Activated T-cell treated with anti-CD3 and anti-CD28 coated beads for 24 hours (primary cell): ENCODE data around the gene NSMF.
A peak's percentile ranks its signal among the peaks of the same experiment; 100 is the strongest.
"Not testable (repeated sequence)": the region's sequence is repeated elsewhere in the genome, so short reads cannot be mapped to it uniquely, and the experiment has no call there.

ENCODE experiments used
- DNase-seq: peaks from one replicate; pipeline ENCODE4 v3.0.0-alpha.2; 2020; ENCODE audit warnings: low read depth

Gene NSMF

DNA sequence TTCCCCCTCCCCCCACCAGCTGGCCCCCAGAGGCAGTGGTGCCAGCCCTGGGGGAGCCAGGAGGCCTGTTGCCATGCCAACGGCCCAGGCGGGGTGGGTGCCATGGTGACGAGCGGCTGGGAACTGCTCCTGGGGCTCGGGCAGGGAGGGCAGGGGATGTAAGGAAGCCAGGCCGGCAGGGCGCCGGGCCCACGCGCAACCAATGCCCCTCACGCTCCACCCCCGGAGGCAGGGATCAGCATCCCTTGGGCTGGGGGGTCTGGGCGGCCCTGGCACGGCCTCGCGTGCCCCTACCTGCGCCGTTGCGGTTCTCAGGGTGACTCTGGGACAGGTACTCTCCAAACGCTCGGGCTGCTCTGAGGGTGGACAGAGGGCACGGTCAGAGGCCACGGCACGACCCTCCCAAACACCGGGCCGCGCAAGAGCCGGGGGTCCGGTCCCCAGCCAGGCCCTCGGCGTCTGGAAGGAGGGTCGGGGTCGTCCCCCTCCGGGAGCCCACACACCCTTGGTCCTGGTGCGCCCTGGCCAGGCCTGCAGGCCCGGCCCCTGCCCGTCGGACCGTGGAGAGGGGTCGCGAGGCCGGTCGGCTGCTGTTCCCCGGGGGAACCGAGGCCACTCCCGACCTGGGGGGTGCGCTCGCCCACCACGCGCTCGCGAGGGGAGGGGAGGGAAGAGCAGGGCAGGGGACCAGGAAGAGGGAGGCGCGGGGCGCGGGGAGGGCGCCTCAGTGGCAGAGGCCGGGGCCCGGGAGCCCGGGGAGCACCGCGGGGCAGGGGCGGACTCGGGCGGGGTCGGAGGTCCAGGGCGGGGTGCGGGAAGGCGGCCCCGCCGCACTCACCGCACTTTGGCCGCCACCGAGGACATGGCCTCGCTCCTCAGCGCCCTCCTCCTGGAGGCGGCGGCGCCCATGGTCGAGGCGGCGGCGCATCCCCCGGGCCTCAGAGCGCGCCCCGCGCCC lies 661 bp downstream of the NSMF start:
- DNase-seq, result no peak

- no peak for DNase-seq
These were observed 1.5 kb downstream of the NSMF start for GRCh38 chr9:137457406-137458193.

- no peak for DNase-seq
These were observed 2.2 kb downstream of the NSMF start for GRCh38 chr9:137456864-137457405.

DNA sequence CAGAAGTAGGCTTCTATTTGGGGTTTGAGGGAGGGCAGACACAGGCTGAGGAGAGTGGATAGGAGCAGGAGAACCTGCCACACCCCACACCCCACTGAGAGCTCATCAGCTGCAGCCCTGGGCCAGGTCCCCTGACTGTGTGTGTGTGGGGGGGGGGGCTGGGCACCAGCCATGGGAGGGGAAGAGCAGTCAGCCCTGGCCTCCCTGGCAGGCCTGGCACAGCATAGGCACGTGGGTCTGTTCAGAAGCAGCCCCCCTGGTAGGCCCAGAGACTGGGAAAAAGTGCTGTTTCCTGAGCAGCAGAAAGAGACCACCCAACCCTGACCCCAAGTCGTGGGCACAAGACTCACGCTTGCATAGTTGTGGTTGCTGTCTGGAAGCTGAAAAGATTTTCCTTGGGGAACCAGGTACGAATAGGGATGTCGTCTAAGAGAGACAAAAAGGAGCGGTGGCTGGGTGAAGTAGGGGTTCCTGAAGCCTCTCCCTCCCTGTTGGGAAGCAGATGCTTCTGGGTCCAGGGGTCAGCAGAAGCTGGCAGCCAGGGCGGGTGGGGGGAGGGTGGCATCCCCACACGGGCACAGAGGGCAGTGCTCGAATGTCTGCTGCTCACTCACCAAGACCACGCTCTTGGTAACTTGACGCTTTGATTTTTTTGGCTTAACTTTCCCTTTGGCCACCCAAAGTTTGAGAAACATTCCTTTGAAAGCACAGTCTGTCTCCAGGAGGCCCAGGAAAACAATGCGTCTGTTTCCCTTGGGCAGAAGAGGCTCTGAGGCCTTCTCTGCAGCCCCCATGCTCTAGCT lies 2.9 kb downstream of the NSMF start:
- DNase-seq, result no peak

- no peak for DNase-seq
These were observed 3.7 kb downstream of the NSMF start for GRCh38 chr9:137455359-137455991.

DNA sequence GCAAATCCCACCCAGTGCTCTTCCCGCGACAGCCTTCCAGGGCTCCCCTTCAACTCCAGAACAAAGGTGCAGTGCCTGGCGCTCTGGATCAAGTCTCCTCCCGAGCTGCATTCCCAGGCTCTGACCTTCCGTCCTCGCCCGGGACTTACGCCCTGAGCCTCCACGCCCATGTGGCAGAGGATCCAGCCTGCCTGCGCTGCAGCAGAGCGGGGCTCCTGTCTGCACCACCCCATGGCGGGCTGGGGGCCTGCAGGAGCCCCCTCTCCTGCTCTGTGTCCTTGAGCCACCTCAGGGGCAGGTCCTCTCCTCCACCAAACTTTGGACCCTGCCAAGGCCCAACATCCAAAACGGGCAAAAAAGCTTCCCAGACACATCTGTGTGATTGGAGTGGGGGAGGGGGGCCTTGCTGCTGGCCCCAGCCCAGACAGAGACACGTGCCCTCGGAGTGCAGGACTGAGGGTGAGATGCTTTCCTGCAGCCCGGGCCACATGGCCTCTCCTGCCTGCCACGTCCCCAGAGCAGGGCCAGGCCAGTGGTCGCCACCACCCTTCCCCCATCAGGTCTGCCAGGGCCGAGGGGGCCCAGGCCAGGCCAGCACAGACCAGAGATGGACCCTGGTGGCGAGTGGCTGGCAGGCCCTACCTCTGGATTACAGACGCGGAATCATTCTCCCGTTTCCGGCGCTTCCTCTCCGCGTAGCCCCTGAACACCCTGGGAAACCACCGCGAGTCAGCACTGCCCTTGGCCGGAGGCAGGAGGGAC lies 4.4 kb downstream of the NSMF start:
- no peak for DNase-seq

- no peak for DNase-seq
These were observed 5.0 kb downstream of the NSMF start for GRCh38 chr9:137454145-137454596.

DNA sequence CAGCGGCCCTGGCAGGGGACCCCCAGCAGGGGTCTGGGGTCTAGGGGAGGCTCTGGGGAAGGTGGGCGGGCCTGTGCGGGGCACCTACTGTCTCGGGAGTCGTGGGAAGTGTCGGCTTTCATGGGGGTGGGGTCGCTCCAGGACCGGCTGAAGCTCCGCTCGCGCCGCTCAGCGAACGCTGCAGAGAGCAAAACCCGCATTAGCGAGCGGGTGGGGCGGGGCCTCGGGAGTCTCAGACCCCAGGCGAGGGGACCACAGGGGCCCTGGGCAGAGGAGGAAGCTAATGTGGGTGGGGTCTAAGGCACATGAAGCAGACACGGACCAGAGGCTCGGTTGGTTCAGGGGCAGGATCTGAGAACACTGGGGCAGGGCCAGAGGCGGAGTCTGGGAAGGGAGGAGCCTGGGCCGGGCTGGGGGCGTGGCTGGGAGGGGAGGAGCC lies 5.5 kb downstream of the NSMF start:
- DNase-seq, result peak; percentile 42

- DNase-seq, result no peak
These were observed 6.1 kb downstream of the NSMF start for GRCh38 chr9:137452761-137453642.

DNA sequence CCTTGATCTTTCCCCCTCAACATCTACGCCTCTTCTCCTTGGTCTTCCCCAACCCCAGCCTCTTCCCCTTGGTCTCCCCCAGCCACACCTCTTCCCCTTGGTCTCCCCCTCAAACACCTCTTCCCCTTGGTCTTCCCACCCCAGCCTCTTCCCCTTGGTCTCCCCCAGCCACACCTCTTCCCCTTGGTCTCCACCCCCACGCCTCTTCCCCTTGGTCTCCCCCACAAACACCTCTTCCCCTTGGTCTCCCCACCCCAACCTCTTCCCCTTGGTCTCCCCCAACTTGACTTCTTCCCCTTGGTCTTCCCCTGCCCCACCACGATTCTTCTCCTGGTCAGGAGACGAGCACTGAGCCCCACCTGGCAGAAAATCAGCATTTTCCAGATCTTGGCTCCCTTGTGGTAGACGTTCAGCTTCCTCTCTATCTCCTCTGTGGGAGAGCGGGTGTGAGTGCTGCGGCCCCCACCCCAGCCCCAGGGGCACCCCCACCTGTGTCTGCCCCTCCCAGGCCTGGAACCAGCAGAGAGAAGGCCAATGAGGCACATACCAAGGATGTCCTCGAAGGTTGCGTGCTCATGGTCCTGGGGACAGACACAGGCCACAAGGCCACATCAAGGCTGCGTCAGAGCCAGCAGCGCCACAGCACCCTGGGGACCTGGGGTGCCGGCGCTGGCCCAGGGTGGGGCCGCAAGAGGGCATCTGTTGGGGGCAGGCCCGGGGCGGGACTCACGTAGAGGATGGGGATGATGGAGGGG lies 7.0 kb downstream of the NSMF start:
- no peak for DNase-seq

- DNase-seq, result not testable (repeated sequence)
These were observed 7.7 kb downstream of the NSMF start for GRCh38 chr9:137451264-137452005.

- DNase-seq, result not testable (repeated sequence)
These were observed 8.5 kb downstream of the NSMF start for GRCh38 chr9:137450539-137451222.

DNA sequence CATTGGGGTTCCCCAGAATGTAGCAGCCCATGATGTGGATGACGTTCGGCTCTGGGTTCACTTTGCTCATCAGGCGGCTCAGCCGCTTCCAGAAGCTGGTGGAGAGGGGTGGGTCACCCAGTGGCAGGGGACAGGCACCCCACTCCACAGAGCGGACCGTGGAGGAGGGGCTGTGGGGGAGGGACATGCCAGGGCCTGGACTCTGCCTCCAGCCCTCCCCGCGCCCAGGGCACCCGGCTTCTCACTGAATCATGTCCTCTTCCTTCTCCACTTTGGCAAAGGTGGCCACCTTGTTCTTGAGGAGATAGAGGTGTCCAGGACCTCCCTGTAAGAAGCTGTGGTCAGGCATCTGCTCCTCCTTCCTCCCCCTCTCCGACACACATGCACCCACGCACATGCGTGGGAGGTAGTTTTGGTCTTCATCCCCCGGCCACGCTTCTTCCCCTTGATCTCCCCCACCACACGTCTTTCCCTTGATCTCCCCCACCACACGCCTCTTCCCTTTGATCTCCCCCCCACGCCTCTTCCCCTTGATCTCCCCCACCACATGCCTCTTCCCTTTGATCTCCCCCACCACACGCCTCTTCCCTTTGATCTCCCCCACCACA lies 9.1 kb downstream of the NSMF start:
- DNase-seq, result no peak

DNA sequence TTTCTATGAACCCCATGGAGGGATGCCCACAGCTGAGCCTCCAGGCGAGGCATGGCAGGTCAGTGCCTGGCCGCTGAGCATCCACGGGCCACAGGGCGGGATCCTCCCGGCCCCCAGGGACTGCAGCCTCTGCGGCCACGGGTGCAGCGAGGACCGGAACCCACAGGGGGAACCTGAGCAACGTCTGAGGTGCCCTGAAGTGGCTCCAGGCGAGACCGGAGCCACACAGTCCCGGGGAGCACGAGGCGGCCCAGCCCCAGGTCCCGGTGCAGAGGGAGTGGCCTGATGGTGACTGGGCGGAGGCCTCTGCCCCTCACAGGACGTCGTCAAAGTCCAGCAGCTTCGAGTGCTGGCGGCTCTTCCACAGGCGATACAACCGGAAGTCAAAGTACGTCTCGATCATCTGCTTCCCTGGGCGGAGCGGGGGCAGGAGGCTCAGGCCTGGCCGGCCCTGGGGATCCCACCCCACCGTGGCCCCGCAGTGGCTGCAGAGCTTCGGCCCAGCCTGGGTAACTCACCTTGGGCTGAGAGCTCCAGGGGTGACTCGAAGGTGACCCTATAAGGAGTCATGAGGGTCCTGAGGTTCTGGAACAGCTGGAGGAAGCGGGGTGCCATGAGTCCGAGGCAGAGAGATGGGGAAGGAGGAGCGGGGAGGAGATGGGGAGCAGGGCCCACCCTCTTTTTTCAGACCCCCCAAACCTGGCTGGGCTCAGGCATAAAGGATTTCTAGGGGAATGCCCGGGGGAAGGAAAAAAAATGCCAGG lies 9.9 kb downstream of the NSMF start:
- DNase-seq, result no peak

DNA sequence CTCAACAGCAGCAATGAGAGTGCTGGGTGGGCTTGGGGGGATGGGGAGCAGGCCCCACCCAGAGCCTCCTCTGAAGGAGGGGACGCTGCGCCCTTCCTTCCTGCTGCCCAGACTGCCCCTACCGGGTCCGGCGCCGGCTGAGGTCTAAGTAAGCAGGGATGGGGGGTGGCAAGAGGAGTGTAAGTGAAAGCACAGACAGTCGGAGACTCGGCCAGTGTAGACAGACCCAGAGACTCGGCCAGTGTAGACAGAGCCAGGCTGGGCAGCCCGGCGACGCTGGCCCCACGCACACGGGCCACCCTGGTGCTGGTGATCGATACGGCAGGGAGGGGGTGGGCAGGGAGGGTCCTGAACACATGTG lies 10.6 kb downstream of the NSMF start:
- no peak for DNase-seq
